ENCODE measurements around the gene PHF20. TPM values are rescaled to one million over a fixed set of nuclear protein-coding genes. Genes with fewer than 3 reads are reported as not detected.
"Not testable (repeated sequence)": the region's sequence is repeated elsewhere in the genome, so short reads cannot be mapped to it uniquely, and the experiment has no call there.

PHF20 gene
- total RNA-seq, 4 donors from 2014 or later = 42.0 to 55.9 (median 49.2) TPM

GRCh38 chr20:35839904-35840303 is 68.1 kb downstream of the PHF20 start:
- Histone ChIP-seq H3K27me3 (no peaks in the 10 kb centered on the region), H3K27ac (no peak overlapping the region), H3K36me3 (peaks cover 0 to 27% of the 10 kb centered on the region in 2 donors), H3K4me1 (peaks cover 0 to 13% (median 0%) of the 10 kb centered on the region in 3 donors), H3K4me3 (no peak overlapping the region), H3K9me3 (peaks cover 0 to 8% (median 0%) of the 10 kb centered on the region in 3 donors)
- TF ChIP-seq EP300 (IDR thresholded peaks at IDR 0.05) (no peak), CTCF (IDR thresholded peaks at IDR 0.05) (no peak), POLR2A (IDR thresholded peaks at IDR 0.05) (no peak), POLR2AphosphoS5 (IDR thresholded peaks at IDR 0.05) (no peak)
- WGBS, 2 donors (ENCODE audit: low coverage in 1 of 2) = 83 to 100% methylated on average over 1 of the region's 1 CpG
- ATAC-seq = no peak

- ATAC-seq = no peak
- no peak for TF ChIP-seq CTCF (IDR thresholded peaks at IDR 0.05)
- TF ChIP-seq POLR2A (IDR thresholded peaks at IDR 0.05) = no peak
- TF ChIP-seq EP300 (IDR thresholded peaks at IDR 0.05) = no peak
- TF ChIP-seq POLR2AphosphoS5 (IDR thresholded peaks at IDR 0.05) = no peak
- H3K9me3 ChIP-seq = peaks cover 0 to 8% (median 0%) of the 10 kb centered on the region in 3 donors
- peaks cover 0 to 13% (median 0%) of the 10 kb centered on the region in 3 donors for H3K4me1 ChIP-seq
- no peaks in the 10 kb centered on the region for H3K27me3 ChIP-seq
- no peak overlapping the region for H3K4me3 ChIP-seq
- no peak overlapping the region for H3K27ac ChIP-seq
- WGBS, 2 donors (ENCODE audit: low coverage in 1 of 2) = 84% methylated on average over 2 of the region's 2 CpGs; no CpG with 5 or more reads in 1 of the 2 donors
- peaks cover 0 to 28% of the 10 kb centered on the region in 2 donors for H3K36me3 ChIP-seq
Observed at GRCh38 chr20:35840421-35840820, 68.6 kb downstream of the PHF20 start.

DNA sequence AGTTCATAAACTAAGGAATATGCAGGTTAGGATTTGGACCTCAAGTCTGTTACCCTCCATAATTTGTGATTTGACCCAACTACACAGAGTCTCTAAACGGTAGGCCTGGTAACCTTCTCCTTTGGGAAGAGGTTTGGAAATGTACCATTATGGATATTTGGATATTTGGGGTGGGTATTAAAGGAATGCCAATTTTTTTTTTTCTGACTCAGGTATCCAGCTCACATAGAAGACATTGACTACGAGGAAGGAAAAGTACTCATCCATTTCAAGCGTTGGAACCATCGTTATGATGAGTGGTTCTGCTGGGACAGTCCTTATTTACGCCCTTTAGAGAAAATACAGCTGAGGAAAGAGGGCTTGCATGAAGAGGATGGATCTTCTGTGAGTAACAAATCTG is 70.5 kb downstream of the PHF20 start:
- WGBS, 2 donors (ENCODE audit: low coverage in 1 of 2) = 90 to 93% methylated on average over 5 of the region's 5 CpGs
- peaks cover 0 to 8% (median 0%) of the 10 kb centered on the region in 3 donors for H3K9me3 ChIP-seq
- H3K4me1 ChIP-seq = peaks cover 0 to 6% (median 0%) of the 10 kb centered on the region in 3 donors
- peaks cover 0 to 39% of the 10 kb centered on the region in 2 donors for H3K36me3 ChIP-seq
- TF ChIP-seq POLR2AphosphoS5 (IDR thresholded peaks at IDR 0.05) = no peak
- TF ChIP-seq POLR2A (IDR thresholded peaks at IDR 0.05) = no peak
- no peak for TF ChIP-seq EP300 (IDR thresholded peaks at IDR 0.05)
- no peak for TF ChIP-seq CTCF (IDR thresholded peaks at IDR 0.05)
- no peak for ATAC-seq
- H3K4me3 ChIP-seq = no peak overlapping the region
- no peak overlapping the region for H3K27ac ChIP-seq
- H3K27me3 ChIP-seq = no peaks in the 10 kb centered on the region

DNA sequence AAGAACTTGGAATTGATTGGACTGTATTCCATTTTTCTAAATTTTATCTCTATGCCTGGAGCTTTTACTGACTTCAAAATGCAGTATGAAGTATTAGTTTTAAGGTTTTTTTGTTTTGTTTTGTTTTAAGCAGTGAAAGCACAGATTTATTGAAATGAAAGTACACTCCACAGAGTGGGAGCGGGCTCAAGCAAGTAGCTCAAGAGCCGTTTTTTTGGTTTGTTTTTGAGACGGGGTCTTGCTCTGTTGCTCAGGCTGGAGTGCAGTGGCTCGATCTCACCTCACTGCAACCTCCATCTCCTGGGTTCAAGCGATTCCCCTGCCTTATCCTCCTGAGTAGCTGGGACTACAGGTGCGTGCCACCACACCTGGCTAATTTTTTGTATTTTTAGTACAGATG is 72.1 kb downstream of the PHF20 start:
- 97 to 100% methylated on average over 4 of the region's 6 CpGs for WGBS, 2 donors (ENCODE audit: low coverage in 1 of 2)
- H3K36me3 ChIP-seq = peaks cover 0 to 54% of the 10 kb centered on the region in 2 donors

DNA sequence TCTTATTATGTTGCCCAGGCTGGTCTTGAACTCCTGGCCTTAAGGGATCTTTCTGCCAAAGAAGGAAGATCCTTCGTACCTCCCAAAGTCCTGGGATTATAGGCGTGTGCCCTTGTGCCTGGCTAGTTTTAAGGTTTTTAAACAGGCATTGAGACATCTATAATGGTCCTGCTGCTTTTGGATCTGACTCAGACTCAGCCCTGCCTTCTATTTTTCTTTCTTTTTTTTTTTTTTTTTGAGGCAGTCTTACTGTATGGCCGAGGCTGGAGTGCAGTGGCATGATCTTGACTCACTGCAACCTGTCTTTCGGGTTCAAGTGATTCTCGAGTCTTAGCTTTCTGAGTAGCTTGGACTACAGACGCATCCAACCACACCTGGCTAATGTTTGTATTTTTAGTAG is 73.7 kb downstream of the PHF20 start:
- H3K36me3 ChIP-seq = peaks cover 0 to 54% of the 10 kb centered on the region in 2 donors
- no peak for ATAC-seq
- TF ChIP-seq POLR2A (IDR thresholded peaks at IDR 0.05) (no peak), EP300 (IDR thresholded peaks at IDR 0.05) (no peak), CTCF (IDR thresholded peaks at IDR 0.05) (no peak)
- H3K27me3 ChIP-seq = no peaks in the 10 kb centered on the region
- WGBS, 2 donors (ENCODE audit: low coverage in 1 of 2) = 87 to 94% methylated on average over 4 to 6 of the region's 6 CpGs
- peaks cover 0 to 7% (median 0%) of the 10 kb centered on the region in 3 donors for H3K4me1 ChIP-seq
- H3K27ac ChIP-seq = no peak overlapping the region
- H3K4me3 ChIP-seq = no peak overlapping the region
- H3K9me3 ChIP-seq = peaks cover 0 to 8% (median 0%) of the 10 kb centered on the region in 3 donors

More for the DNA sequence above, 72.1 kb downstream of the PHF20 start:
- H3K4me1 ChIP-seq, ATAC-seq, H3K9me3 ChIP-seq, H3K4me3 ChIP-seq, H3K27ac ChIP-seq, H3K27me3 ChIP-seq: not testable (repeated sequence)

Data from gastroesophageal sphincter (tissue), 4 donors.